Right atrium auricular region (tissue), 2 donors: Measurements from ENCODE around the gene SSRP1. TPM values are rescaled to one million over a fixed set of nuclear protein-coding genes. Genes with fewer than 3 reads are reported as not detected.

Source experiments
- DNase-seq: peaks from one replicate; pipeline ENCODE4 v3.0.0-alpha.2; 2019; ENCODE audit warnings: low spot score
- H3K27ac ChIP-seq, 2 donors: fragments of 200-600 bp; sonication (generic); 1 replicate in 1 of 2; 2 replicates in 1 of 2; pipeline ENCODE4 v1.5.1; 2016 to 2019
- H3K27me3 ChIP-seq, 2 donors: fragments of 200-600 bp; sonication (generic); one replicate each; pipeline versions ENCODE4 v1.5.1 to v1.6.0; 2017 to 2019
- H3K36me3 ChIP-seq: fragments of 200-600 bp; sonication (generic); one replicate; pipeline ENCODE4 v1.5.1; 2016
- H3K4me1 ChIP-seq, 2 donors: fragments of 200-600 bp; sonication (generic); one replicate each; pipeline versions ENCODE4 v1.5.1 to v1.6.0; 2017 to 2019
- H3K4me3 ChIP-seq, 2 donors: fragments of 200-600 bp; sonication (generic); 1 replicate in 1 of 2; 2 replicates in 1 of 2; pipeline ENCODE4 v1.5.1; 2017 to 2019; ENCODE audit warnings: mild to moderate bottlenecking in 1 of 2, moderate library complexity in 1 of 2
- H3K9me3 ChIP-seq, 2 donors: fragments of 200-600 bp; sonication (generic); one replicate each; pipeline ENCODE4 v1.5.1; 2019
- total RNA-seq, 2 donors: library from RNA; depleted of rRNA; stranded (reverse); fragments of >200 nt; gene quantifications; one replicate each; pipeline ENCODE4 v1.1.0, GENCODE V29; 2016
- TF ChIP-seq, protein P1 (sequence below), 2 donors: fragments of 200-600 bp; sonication (generic); IDR thresholded peaks; one replicate each; pipeline ENCODE4 v1.5.1; 2019; ENCODE audit warnings: antibody characterized with exemption in 2 of 2

The SSRP1 gene
- total RNA-seq, 2 donors from 2014 or later: 42.3 to 54.3 TPM

DNA sequence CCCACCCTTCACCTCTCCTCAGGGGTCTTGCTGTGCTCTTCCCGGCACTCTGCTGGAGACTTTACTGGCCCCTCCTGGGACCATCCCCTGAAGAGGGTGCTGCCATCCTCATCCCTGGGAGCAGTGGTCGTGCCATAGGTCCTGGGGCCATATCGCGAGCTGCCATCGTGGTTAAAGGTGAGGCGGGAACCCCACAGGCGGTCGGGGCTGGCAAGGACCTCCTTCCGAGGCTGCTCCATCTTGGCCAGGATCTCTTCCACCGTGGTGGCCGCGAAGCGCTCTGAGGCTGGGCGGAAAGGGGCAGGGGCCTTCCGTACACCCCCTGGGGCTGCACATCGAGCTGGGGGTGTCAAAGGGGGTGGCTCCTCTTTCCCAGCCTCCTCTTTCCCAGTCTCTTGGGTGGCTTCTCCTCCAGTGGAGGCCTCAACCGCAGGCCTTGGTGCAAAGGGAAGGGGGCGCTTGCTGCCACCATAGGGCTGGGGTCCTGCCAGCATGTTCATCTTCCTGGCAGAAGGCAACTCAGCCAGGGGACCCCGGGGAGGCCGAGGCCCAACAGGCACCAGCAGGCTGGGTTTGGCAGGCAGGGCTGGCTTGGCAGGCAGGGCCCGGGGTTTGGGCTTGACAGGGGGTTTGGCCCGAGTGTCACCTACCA, 15.5 kb downstream of the SSRP1 start:
- Histone ChIP-seq H3K36me3 (peaks cover 53% of the 10 kb centered on the region), H3K27me3 (no peaks in the 10 kb centered on the region), H3K27ac (peak overlapping the region; percentile 21 to 90), H3K4me3 (peak overlapping the region in 1 of 2 donors; percentile 10), H3K9me3 (no peaks in the 10 kb centered on the region), H3K4me1 (peaks cover 0 to 77% of the 10 kb centered on the region in 2 donors)
- DNase-seq: no peak
- TF ChIP-seq, protein P1, sequence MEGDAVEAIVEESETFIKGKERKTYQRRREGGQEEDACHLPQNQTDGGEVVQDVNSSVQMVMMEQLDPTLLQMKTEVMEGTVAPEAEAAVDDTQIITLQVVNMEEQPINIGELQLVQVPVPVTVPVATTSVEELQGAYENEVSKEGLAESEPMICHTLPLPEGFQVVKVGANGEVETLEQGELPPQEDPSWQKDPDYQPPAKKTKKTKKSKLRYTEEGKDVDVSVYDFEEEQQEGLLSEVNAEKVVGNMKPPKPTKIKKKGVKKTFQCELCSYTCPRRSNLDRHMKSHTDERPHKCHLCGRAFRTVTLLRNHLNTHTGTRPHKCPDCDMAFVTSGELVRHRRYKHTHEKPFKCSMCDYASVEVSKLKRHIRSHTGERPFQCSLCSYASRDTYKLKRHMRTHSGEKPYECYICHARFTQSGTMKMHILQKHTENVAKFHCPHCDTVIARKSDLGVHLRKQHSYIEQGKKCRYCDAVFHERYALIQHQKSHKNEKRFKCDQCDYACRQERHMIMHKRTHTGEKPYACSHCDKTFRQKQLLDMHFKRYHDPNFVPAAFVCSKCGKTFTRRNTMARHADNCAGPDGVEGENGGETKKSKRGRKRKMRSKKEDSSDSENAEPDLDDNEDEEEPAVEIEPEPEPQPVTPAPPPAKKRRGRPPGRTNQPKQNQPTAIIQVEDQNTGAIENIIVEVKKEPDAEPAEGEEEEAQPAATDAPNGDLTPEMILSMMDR (IDR thresholded peaks at IDR 0.05): no peak

DNA sequence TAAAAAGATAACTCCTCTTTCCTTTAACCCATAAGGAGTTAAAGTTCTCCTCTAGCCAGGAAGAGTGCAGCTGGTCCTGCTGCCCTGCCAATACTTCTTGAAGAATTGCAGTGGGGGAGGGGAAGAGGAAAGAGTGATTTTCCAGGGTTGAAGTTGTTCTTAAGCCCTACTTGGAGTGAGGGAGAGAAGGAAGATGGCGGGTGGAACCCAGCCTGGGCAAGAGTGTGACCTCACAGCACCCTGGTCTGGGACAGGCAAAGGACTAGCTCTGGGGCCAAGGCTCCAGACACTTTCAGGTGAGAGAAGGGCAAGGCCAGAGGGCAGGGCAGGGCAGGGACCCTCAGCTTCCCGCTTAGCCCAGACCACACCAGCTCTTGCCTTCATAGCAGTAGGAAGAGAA, 17.5 kb downstream of the SSRP1 start:
- TF ChIP-seq, protein P1 (IDR thresholded peaks at IDR 0.05): no peak
- Histone ChIP-seq H3K4me3 (no peak overlapping the region), H3K27me3 (no peaks in the 10 kb centered on the region), H3K36me3 (peaks cover 73% of the 10 kb centered on the region), H3K9me3 (no peaks in the 10 kb centered on the region), H3K4me1 (peaks cover 0 to 75% of the 10 kb centered on the region in 2 donors), H3K27ac (peak overlapping the region; percentile 1 to 24)
- no peak for DNase-seq

DNA sequence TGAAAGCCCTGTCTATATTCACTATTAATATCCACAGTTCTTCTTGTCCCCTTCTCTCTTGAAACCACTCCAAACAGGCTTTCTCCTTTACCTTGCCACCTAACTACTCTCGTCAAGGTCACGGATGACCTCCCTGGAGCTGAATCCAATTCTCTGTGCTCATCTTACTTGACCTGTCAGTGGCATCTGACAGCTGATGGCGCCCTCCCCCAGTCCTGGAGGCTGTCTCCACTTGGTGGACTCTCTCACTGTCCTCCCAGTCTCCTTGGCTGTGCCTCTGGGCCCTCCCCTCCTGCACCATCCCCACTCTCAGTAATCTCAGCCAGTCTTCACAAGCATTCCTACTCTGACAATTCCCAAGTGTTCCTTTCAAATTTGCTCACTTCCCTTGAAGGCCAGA, 19.7 kb downstream of the SSRP1 start:
- Histone ChIP-seq H3K9me3 (no peaks in the 10 kb centered on the region), H3K27ac (peak overlapping the region; percentile 15 to 51), H3K36me3 (peaks cover 84% of the 10 kb centered on the region), H3K4me1 (peaks cover 0 to 74% of the 10 kb centered on the region in 2 donors), H3K4me3 (no peak overlapping the region), H3K27me3 (no peaks in the 10 kb centered on the region)
- no peak for DNase-seq
- TF ChIP-seq, protein P1 (IDR thresholded peaks at IDR 0.05): no peak

DNA sequence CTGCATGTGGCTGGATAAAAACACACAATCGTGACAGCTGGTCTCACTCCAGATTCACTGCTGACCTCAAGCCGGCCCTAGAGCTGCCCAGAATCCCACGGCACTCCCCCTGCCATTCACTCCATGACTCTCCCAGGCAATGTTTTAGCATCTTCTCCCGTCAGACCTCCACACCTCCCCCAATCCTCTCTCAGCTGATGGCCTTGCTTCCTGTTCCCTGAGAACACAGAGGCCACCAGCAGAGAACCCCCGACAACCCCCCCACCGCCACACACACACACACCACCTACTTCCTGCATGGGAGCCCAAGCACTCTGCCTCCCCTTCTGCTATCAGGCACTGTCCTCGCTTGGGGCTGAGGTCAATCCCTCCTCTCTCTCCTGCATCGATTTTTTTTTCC, 20.2 kb downstream of the SSRP1 start:
- DNase-seq: no peak
- TF ChIP-seq, protein P1 (IDR thresholded peaks at IDR 0.05): no peak
- no peaks in the 10 kb centered on the region for H3K27me3 ChIP-seq
- no peaks in the 10 kb centered on the region for H3K9me3 ChIP-seq
- H3K36me3 ChIP-seq: peaks cover 80% of the 10 kb centered on the region
- H3K4me1 ChIP-seq: peaks cover 0 to 74% of the 10 kb centered on the region in 2 donors
- H3K4me3 ChIP-seq: no peak overlapping the region
- H3K27ac ChIP-seq: peak overlapping the region; percentile 15 to 51

DNA sequence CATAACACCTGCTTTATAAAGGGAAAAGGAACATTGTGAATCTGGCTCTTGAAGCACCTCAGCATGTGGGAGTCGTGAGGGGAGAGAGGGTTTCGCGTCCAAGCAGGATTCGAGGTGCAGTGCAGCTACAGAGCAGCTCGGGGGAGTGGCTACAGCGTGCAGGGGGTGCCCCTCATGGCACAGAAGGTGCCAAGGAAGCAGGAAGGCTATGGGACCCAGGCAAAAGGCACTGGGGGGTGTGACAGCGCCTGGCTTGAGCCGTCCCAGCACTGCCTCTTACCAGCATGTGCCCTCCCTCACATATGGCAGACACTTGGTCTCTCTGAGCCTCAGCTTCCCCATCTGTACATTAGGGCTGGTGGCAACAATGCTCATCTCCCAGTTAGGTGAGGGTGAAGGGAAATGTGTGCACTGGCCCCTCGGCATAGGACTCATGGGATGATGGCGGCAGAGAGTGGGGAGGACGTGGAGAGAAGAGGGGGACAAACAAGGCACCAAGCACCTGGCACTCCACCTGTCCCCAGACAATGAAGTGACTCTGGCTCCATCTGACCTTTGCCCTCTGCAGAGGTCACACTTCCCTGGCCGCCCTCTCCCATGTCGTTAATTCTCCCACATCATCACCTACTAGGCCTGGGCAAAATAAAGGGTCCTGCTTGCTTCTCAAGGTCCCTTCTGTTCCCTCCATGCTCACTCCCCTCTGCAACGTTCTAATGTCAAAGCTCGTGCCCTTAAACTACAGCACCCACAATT, 21.3 kb downstream of the SSRP1 start:
- no peak overlapping the region for H3K27ac ChIP-seq
- H3K4me1 ChIP-seq: peaks cover 0 to 76% of the 10 kb centered on the region in 2 donors
- no peak for DNase-seq
- TF ChIP-seq, protein P1 (IDR thresholded peaks at IDR 0.05): no peak
- no peaks in the 10 kb centered on the region for H3K27me3 ChIP-seq
- H3K36me3 ChIP-seq: peaks cover 82% of the 10 kb centered on the region
- H3K4me3 ChIP-seq: no peak overlapping the region
- H3K9me3 ChIP-seq: no peaks in the 10 kb centered on the region
